GM12891 (cell line): Measurements from ENCODE around the gene TMEM178B.

ENCODE experiments used
- PAX5 ChIP-seq: IDR thresholded peaks from 2 replicates; pipeline ENCODE4 v1.6.1; 2011; ENCODE audit warnings: low read length, moderate library complexity, mild to moderate bottlenecking; ENCODE audit not compliant: insufficient read depth, severe bottlenecking
- POLR2A ChIP-seq: IDR thresholded peaks from 2 replicates; pipeline ENCODE4 v1.6.1; 2011; ENCODE audit warnings: low read depth, low read length, control low read depth
- POLR2AphosphoS5 ChIP-seq: IDR thresholded peaks from 2 replicates; pipeline ENCODE4 v1.6.1; 2011; ENCODE audit warnings: low read depth, low read length, control low read depth
- POU2F2 ChIP-seq: IDR thresholded peaks from 2 replicates; pipeline ENCODE4 v1.6.1; 2011; ENCODE audit warnings: low read depth, mild to moderate bottlenecking, control low read depth, low read length, moderate library complexity
- SPI1 ChIP-seq: IDR thresholded peaks from 2 replicates; pipeline ENCODE4 v1.6.1; 2011; ENCODE audit warnings: low read depth, low read length, control low read depth
- TAF1 ChIP-seq: IDR thresholded peaks from 2 replicates; pipeline ENCODE4 v1.6.1; 2011; ENCODE audit warnings: low read depth, low read length, control low read depth

- TF ChIP-seq POLR2AphosphoS5: no peak
- TF ChIP-seq POLR2A: no peak
- no peak for TF ChIP-seq TAF1
- no peak for TF ChIP-seq SPI1
- no peak for TF ChIP-seq POU2F2
- no peak for TF ChIP-seq PAX5
Observed at GRCh38 chr7:141271451-141271850, 197.6 kb downstream of the TMEM178B start.
